Superior temporal gyrus (tissue), 1 donor: Measurements from ENCODE around the gene VPS39.

ENCODE experiments used
- DNase-seq: peaks from one replicate; pipeline ENCODE4 v3.0.0-alpha.2; 2016; ENCODE audit errors: extremely low spot score

The VPS39 gene

GRCh38 chr15:42201801-42202200 is 6.3 kb downstream of the VPS39 start:
- DNase-seq = no peak

- no peak for DNase-seq
Observed at GRCh38 chr15:42199126-42199525, 9.0 kb downstream of the VPS39 start.

- no peak for DNase-seq
Observed at GRCh38 chr15:42198516-42198915, 9.6 kb downstream of the VPS39 start.

GRCh38 chr15:42194513-42194912 is 13.6 kb downstream of the VPS39 start:
- DNase-seq = no peak

GRCh38 chr15:42193383-42193782 is 14.7 kb downstream of the VPS39 start:
- DNase-seq = no peak

- no peak for DNase-seq
Observed at GRCh38 chr15:42191610-42192346, 16.3 kb downstream of the VPS39 start.

GRCh38 chr15:42190370-42190769 is 17.7 kb downstream of the VPS39 start:
- no peak for DNase-seq

GRCh38 chr15:42185801-42186200 is 22.3 kb downstream of the VPS39 start:
- no peak for DNase-seq

GRCh38 chr15:42184736-42185135 is 23.4 kb downstream of the VPS39 start:
- DNase-seq = no peak

- no peak for DNase-seq
Observed at GRCh38 chr15:42184296-42184695, 23.8 kb downstream of the VPS39 start.

- no peak for DNase-seq
Observed at GRCh38 chr15:42182961-42183360, 25.1 kb downstream of the VPS39 start.

GRCh38 chr15:42182328-42182886 is 25.7 kb downstream of the VPS39 start:
- DNase-seq = no peak

GRCh38 chr15:42178056-42178455 is 30.0 kb downstream of the VPS39 start:
- DNase-seq = no peak

- DNase-seq = no peak
Observed at GRCh38 chr15:42175671-42176070, 32.4 kb downstream of the VPS39 start.

GRCh38 chr15:42172475-42172874 is 35.6 kb downstream of the VPS39 start:
- no peak for DNase-seq

GRCh38 chr15:42171795-42172194 is 36.3 kb downstream of the VPS39 start:
- DNase-seq = no peak

GRCh38 chr15:42171122-42171521 is 37.0 kb downstream of the VPS39 start:
- DNase-seq = no peak

- no peak for DNase-seq
Observed at GRCh38 chr15:42166225-42166940, 41.7 kb downstream of the VPS39 start.

GRCh38 chr15:42165106-42165505 is 43.0 kb downstream of the VPS39 start:
- DNase-seq = no peak

- DNase-seq = no peak
Observed at GRCh38 chr15:42163947-42164550, 44.1 kb downstream of the VPS39 start.

- no peak for DNase-seq
Observed at GRCh38 chr15:42163291-42163690, 44.8 kb downstream of the VPS39 start.

GRCh38 chr15:42160136-42160535 is 48.0 kb downstream of the VPS39 start:
- DNase-seq = no peak
